Stimulated activated CD8-positive, alpha-beta memory T cell treated with anti-CD3 and anti-CD28 coated beads, Interleukin-7, amount 100 ng/mL, for 48 hours (primary cell): ENCODE results near the gene APOL3.
"Not testable (repeated sequence)": the region's sequence is repeated elsewhere in the genome, so short reads cannot be mapped to it uniquely, and the experiment has no call there.

Experiments used
- DNase-seq, 2 donors: peaks; one replicate each; pipeline ENCODE4 v3.0.0-alpha.2; 2020; ENCODE audit warnings: low read depth in 1 of 2; ENCODE audit errors: extremely low read depth in 1 of 2

The APOL3 gene

GRCh38 chr22:36193577-36193976, 33.0 kb upstream of the APOL3 start:
- DNase-seq, result no peak

- no peak for DNase-seq
Measured at GRCh38 chr22:36193171-36193570, 32.6 kb upstream of the APOL3 start.

- no peak for DNase-seq
Measured at GRCh38 chr22:36192542-36192941, 32.0 kb upstream of the APOL3 start.

- no peak for DNase-seq
Measured at GRCh38 chr22:36191106-36191836, 30.7 kb upstream of the APOL3 start.

GRCh38 chr22:36187862-36188261, 27.3 kb upstream of the APOL3 start:
- DNase-seq, result not testable (repeated sequence)

GRCh38 chr22:36185828-36186624, 25.5 kb upstream of the APOL3 start:
- DNase-seq, result no peak

GRCh38 chr22:36184433-36185025, 24.0 kb upstream of the APOL3 start:
- no peak for DNase-seq

GRCh38 chr22:36183446-36183845, 22.9 kb upstream of the APOL3 start:
- DNase-seq, result no peak

- no peak for DNase-seq
Measured at GRCh38 chr22:36182857-36183256, 22.3 kb upstream of the APOL3 start.

- DNase-seq, result no peak
Measured at GRCh38 chr22:36182056-36182455, 21.5 kb upstream of the APOL3 start.

- DNase-seq, result no peak
Measured at GRCh38 chr22:36180928-36181327, 20.4 kb upstream of the APOL3 start.

- peak; percentile 46 to 72 for DNase-seq
Measured at GRCh38 chr22:36180038-36180880, 19.7 kb upstream of the APOL3 start.

GRCh38 chr22:36177160-36177559, 16.6 kb upstream of the APOL3 start:
- no peak for DNase-seq

GRCh38 chr22:36175892-36176291, 15.3 kb upstream of the APOL3 start:
- no peak for DNase-seq

- DNase-seq, result no peak
Measured at GRCh38 chr22:36171941-36172340, 11.4 kb upstream of the APOL3 start.

- DNase-seq, result no peak
Measured at GRCh38 chr22:36166518-36167220, 6.1 kb upstream of the APOL3 start.

- no peak for DNase-seq
Measured at GRCh38 chr22:36166086-36166485, 5.5 kb upstream of the APOL3 start.

GRCh38 chr22:36165141-36165540, 4.6 kb upstream of the APOL3 start:
- no peak for DNase-seq

GRCh38 chr22:36164621-36165020, 4.1 kb upstream of the APOL3 start:
- DNase-seq, result no peak

- DNase-seq, result no peak
Measured at GRCh38 chr22:36163497-36163896, 2.9 kb upstream of the APOL3 start.
